HEK293 (cell line): Measurements from ENCODE around the gene CCNB1IP1.

Experiments
- CTCF ChIA-PET: fragments of 350-600 bp; formaldehyde crosslinking; extraction: SDS; loops from one replicate; lab custom pipeline; 2021; ENCODE audit warnings: antibody characterized with exemption; lab: Yijun Ruan, JAX
- POLR2A ChIA-PET: fragments of 300-600 bp; formaldehyde crosslinking; extraction: SDS; loops from one replicate; lab custom pipeline; 2020; ENCODE audit warnings: antibody characterized with exemption, inconsistent platforms; lab: Yijun Ruan, JAX
- H3K27ac ChIP-seq: fragments of 200-500 bp; sonication (Bioruptor generic); 2 replicates; pipeline ENCODE4 v1.5.1; 2014; ENCODE audit warnings: low read depth, low read length, control low read depth, inconsistent platforms; ENCODE audit errors: extremely low read depth
- H3K36me3 ChIP-seq, 2 experiments: fragments of 200-500 bp in 1 of 2; sonication (Bioruptor generic) in 1 of 2; 1 replicate in 1 of 2; 2 replicates in 1 of 2; pipeline ENCODE4 v1.5.1; 2014 to 2017; ENCODE audit warnings: inconsistent platforms in 2 of 2, low read length in 2 of 2; ENCODE audit not compliant: control insufficient read depth in 2 of 2, insufficient read depth in 1 of 2
- H3K4me1 ChIP-seq: fragments of 200-500 bp; sonication (Bioruptor generic); 2 replicates; pipeline ENCODE4 v1.5.1; 2014; ENCODE audit warnings: mild to moderate bottlenecking, low read length, inconsistent platforms; ENCODE audit not compliant: control insufficient read depth, insufficient read depth
- H3K4me3 ChIP-seq: 2 replicates; pipeline ENCODE4 v1.5.1; 2011; ENCODE audit warnings: low read depth, mild to moderate bottlenecking, control low read depth, low read length, moderate library complexity
- H3K9me3 ChIP-seq: fragments of 200-500 bp; sonication (Bioruptor generic); 2 replicates; pipeline ENCODE4 v1.5.1; 2014; ENCODE audit warnings: low read depth, low read length, inconsistent platforms; ENCODE audit not compliant: control insufficient read depth, insufficient read depth
- GLIS1 ChIP-seq: fragments of 450-650 bp; formaldehyde crosslinking; IDR thresholded peaks from 2 replicates; pipeline ENCODE4 v1.5.1; 2016; ENCODE audit warnings: missing biosample characterization, missing genetic modification characterization
- KLF1 ChIP-seq: fragments of 450-650 bp; formaldehyde crosslinking; IDR thresholded peaks from 2 replicates; pipeline ENCODE4 v1.5.1; 2016; ENCODE audit warnings: missing biosample characterization, missing genetic modification characterization
- PRDM1 ChIP-seq: fragments of 450-650 bp; formaldehyde crosslinking; IDR thresholded peaks from 2 replicates; pipeline ENCODE4; 2016; ENCODE audit warnings: missing biosample characterization, missing genetic modification characterization
- ZBTB20 ChIP-seq: fragments of 450-650 bp; formaldehyde crosslinking; IDR thresholded peaks from 2 replicates; pipeline ENCODE4 v1.5.1; 2016; ENCODE audit warnings: missing biosample characterization, missing genetic modification characterization
- ZNF10 ChIP-seq: fragments of 450-650 bp; formaldehyde crosslinking; IDR thresholded peaks from 2 replicates; pipeline ENCODE4 v1.5.1; 2017; ENCODE audit warnings: missing biosample characterization, missing genetic modification characterization
- ZNF121 ChIP-seq: fragments of 450-650 bp; formaldehyde crosslinking; IDR thresholded peaks from 2 replicates; pipeline ENCODE4 v1.5.1; 2016; ENCODE audit warnings: missing biosample characterization, missing genetic modification characterization
- ZNF133 ChIP-seq: fragments of 450-650 bp; formaldehyde crosslinking; IDR thresholded peaks from 2 replicates; pipeline ENCODE4 v1.5.1; 2016; ENCODE audit warnings: missing biosample characterization, missing genetic modification characterization
- ZNF23 ChIP-seq: fragments of 450-650 bp; formaldehyde crosslinking; IDR thresholded peaks from 2 replicates; pipeline ENCODE4 v1.5.1; 2016; ENCODE audit warnings: missing biosample characterization, missing genetic modification characterization, borderline replicate concordance
- ZNF350 ChIP-seq: fragments of 450-650 bp; formaldehyde crosslinking; IDR thresholded peaks from 2 replicates; pipeline ENCODE4 v1.5.0; 2017; ENCODE audit warnings: missing biosample characterization, mild to moderate bottlenecking, missing genetic modification characterization
- ZNF366 ChIP-seq: fragments of 450-650 bp; formaldehyde crosslinking; conservative IDR thresholded peaks from 2 replicates; pipeline ENCODE4 v1.5.1; 2016; ENCODE audit warnings: missing biosample characterization, missing genetic modification characterization
- ZNF518A ChIP-seq: fragments of 450-650 bp; formaldehyde crosslinking; conservative IDR thresholded peaks from 2 replicates; pipeline ENCODE4 v1.5.1; 2016; ENCODE audit warnings: low read depth, missing biosample characterization, missing genetic modification characterization
- ZNF529 ChIP-seq: fragments of 450-650 bp; formaldehyde crosslinking; IDR thresholded peaks from 2 replicates; pipeline ENCODE4 v1.5.1; 2017; ENCODE audit warnings: missing genetic modification characterization, missing biosample characterization; ENCODE audit not compliant: insufficient replicate concordance
- ZNF623 ChIP-seq: fragments of 450-650 bp; formaldehyde crosslinking; IDR thresholded peaks from 2 replicates; pipeline ENCODE4 v1.5.1; 2016; ENCODE audit warnings: missing biosample characterization, missing genetic modification characterization
- ZNF677 ChIP-seq: fragments of 450-650 bp; IDR thresholded peaks from 2 replicates; pipeline ENCODE4 v1.5.0; 2018; ENCODE audit warnings: missing biosample characterization, mild to moderate bottlenecking, missing genetic modification characterization, moderate library complexity
- ZNF707 ChIP-seq: fragments of 450-650 bp; formaldehyde crosslinking; IDR thresholded peaks from 2 replicates; pipeline ENCODE4 v1.5.1; 2016; ENCODE audit warnings: missing biosample characterization, missing genetic modification characterization
- ZNF837 ChIP-seq: fragments of 450-650 bp; formaldehyde crosslinking; IDR thresholded peaks from 2 replicates; pipeline ENCODE4 v1.5.1; 2016; ENCODE audit warnings: missing biosample characterization, missing genetic modification characterization
- TF ChIP-seq, protein P1 (sequence below): fragments of 450-650 bp; IDR thresholded peaks from 2 replicates; pipeline ENCODE4 v1.5.1; 2018; ENCODE audit warnings: missing biosample characterization, mild to moderate bottlenecking, missing genetic modification characterization
- TF ChIP-seq, protein P2 (sequence below): fragments of 450-650 bp; formaldehyde crosslinking; IDR thresholded peaks from 2 replicates; pipeline ENCODE4 v1.5.1; 2016; ENCODE audit warnings: missing biosample characterization, missing genetic modification characterization
- TF ChIP-seq, protein P3 (sequence below): fragments of 450-650 bp; IDR thresholded peaks from 2 replicates; pipeline ENCODE4 v1.5.1; 2018; ENCODE audit warnings: missing biosample characterization, missing genetic modification characterization

CCNB1IP1 gene

GRCh38 chr14:20278414-20278813 lies 54.7 kb downstream of the CCNB1IP1 start:
- H3K4me1 ChIP-seq, result no peaks in the 10 kb centered on the region
- ChIA-PET CTCF (interaction anchor here (0.7 kb wide), 2 partner anchors 51 to 437 kb away, joined by 3 to 5 read pairs; no protein-coding TSS in a partner anchor), POLR2A (no interaction called here)
- H3K9me3 ChIP-seq, result no peaks in the 10 kb centered on the region
- no peaks in the 10 kb centered on the region; a peak in 1 of 3 replicates for H3K36me3 ChIP-seq
- no peak overlapping the region for H3K4me3 ChIP-seq
- no peak overlapping the region for H3K27ac ChIP-seq
- TF ChIP-seq, protein P1, sequence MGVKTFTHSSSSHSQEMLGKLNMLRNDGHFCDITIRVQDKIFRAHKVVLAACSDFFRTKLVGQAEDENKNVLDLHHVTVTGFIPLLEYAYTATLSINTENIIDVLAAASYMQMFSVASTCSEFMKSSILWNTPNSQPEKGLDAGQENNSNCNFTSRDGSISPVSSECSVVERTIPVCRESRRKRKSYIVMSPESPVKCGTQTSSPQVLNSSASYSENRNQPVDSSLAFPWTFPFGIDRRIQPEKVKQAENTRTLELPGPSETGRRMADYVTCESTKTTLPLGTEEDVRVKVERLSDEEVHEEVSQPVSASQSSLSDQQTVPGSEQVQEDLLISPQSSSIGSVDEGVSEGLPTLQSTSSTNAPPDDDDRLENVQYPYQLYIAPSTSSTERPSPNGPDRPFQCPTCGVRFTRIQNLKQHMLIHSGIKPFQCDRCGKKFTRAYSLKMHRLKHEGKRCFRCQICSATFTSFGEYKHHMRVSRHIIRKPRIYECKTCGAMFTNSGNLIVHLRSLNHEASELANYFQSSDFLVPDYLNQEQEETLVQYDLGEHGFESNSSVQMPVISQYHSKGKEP (tag by site-specific recombination), result no peak
- TF ChIP-seq ZNF23 (tag by site-specific recombination), result no peak
- TF ChIP-seq, all 188 proteins: peak for 0

GRCh38 chr14:20277409-20277808 lies 55.7 kb downstream of the CCNB1IP1 start:
- ChIA-PET CTCF (interaction anchor here (0.9 kb wide), 1 partner anchor 28 kb away, joined by 3 read pairs; the partner anchor contains the start of gene TTC5), POLR2A (no interaction called here)
- H3K27ac ChIP-seq, result no peak overlapping the region
- TF ChIP-seq, protein P2, sequence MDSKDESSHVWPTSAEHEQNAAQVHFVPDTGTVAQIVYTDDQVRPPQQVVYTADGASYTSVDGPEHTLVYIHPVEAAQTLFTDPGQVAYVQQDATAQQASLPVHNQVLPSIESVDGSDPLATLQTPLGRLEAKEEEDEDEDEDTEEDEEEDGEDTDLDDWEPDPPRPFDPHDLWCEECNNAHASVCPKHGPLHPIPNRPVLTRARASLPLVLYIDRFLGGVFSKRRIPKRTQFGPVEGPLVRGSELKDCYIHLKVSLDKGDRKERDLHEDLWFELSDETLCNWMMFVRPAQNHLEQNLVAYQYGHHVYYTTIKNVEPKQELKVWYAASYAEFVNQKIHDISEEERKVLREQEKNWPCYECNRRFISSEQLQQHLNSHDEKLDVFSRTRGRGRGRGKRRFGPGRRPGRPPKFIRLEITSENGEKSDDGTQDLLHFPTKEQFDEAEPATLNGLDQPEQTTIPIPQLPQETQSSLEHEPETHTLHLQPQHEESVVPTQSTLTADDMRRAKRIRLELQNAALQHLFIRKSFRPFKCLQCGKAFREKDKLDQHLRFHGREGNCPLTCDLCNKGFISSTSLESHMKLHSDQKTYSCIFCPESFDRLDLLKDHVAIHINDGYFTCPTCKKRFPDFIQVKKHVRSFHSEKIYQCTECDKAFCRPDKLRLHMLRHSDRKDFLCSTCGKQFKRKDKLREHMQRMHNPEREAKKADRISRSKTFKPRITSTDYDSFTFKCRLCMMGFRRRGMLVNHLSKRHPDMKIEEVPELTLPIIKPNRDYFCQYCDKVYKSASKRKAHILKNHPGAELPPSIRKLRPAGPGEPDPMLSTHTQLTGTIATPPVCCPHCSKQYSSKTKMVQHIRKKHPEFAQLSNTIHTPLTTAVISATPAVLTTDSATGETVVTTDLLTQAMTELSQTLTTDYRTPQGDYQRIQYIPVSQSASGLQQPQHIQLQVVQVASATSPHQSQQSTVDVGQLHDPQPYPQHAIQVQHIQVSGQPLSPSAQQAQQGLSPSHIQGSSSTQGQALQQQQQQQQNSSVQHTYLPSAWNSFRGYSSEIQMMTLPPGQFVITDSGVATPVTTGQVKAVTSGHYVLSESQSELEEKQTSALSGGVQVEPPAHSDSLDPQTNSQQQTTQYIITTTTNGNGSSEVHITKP (tag by site-specific recombination), result no peak
- no peak for TF ChIP-seq ZNF623 (tag by site-specific recombination)
- 0 out of 2 replicates have a peak, but pooled peaks have one; percentile 15 for TF ChIP-seq ZBTB20 (tag by site-specific recombination)
- no peaks in the 10 kb centered on the region for H3K4me1 ChIP-seq
- no peaks in the 10 kb centered on the region for H3K9me3 ChIP-seq
- no peak overlapping the region for H3K4me3 ChIP-seq
- no peaks in the 10 kb centered on the region; a peak in 1 of 3 replicates for H3K36me3 ChIP-seq

GRCh38 chr14:20274062-20274461 lies 59.0 kb downstream of the CCNB1IP1 start:
- CTCF ChIA-PET, result no interaction called here
- TF ChIP-seq ZNF677 (no peak), GLIS1 (tag by site-specific recombination) (no peak), PRDM1 (tag by site-specific recombination) (no peak), ZNF121 (tag by site-specific recombination) (no peak), ZNF837 (no peak), ZNF518A (no peak), ZNF10 (tag by site-specific recombination) (no peak), ZNF133 (tag by site-specific recombination) (peak; percentile 54; the same call in 1 of the 2 replicates), ZNF350 (tag by site-specific recombination) (no peak), ZNF529 (no peak), ZNF707 (tag by site-specific recombination) (peak; percentile 74; the same call in 1 of the 2 replicates), KLF1 (tag by site-specific recombination) (no peak), ZNF366 (no peak)
- TF ChIP-seq, protein P3, sequence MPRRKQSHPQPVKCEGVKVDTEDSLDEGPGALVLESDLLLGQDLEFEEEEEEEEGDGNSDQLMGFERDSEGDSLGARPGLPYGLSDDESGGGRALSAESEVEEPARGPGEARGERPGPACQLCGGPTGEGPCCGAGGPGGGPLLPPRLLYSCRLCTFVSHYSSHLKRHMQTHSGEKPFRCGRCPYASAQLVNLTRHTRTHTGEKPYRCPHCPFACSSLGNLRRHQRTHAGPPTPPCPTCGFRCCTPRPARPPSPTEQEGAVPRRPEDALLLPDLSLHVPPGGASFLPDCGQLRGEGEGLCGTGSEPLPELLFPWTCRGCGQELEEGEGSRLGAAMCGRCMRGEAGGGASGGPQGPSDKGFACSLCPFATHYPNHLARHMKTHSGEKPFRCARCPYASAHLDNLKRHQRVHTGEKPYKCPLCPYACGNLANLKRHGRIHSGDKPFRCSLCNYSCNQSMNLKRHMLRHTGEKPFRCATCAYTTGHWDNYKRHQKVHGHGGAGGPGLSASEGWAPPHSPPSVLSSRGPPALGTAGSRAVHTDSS (tag by site-specific recombination), result no peak
- H3K36me3 ChIP-seq, result no peaks in the 10 kb centered on the region; a peak in 1 of 3 replicates
- H3K27ac ChIP-seq, result no peak overlapping the region
- no peak overlapping the region for H3K4me3 ChIP-seq
- POLR2A ChIA-PET, result no interaction called here
- H3K9me3 ChIP-seq, result no peaks in the 10 kb centered on the region
- no peaks in the 10 kb centered on the region for H3K4me1 ChIP-seq
